CD14-positive monocyte (primary cell): Measurements from ENCODE around the gene TP53BP2. TPM values are rescaled to one million over a fixed set of nuclear protein-coding genes. Genes with fewer than 3 reads are reported as not detected.
"Not testable (repeated sequence)": the region's sequence is repeated elsewhere in the genome, so short reads cannot be mapped to it uniquely, and the experiment has no call there.

Experiments
- DNase-seq, 3 donors: peaks; one replicate each; pipeline ENCODE4 v3.0.0-alpha.2; 2011 to 2022
- H2AFZ ChIP-seq: 2 replicates; pipeline ENCODE4 v1.6.0; 2012; ENCODE audit warnings: mild to moderate bottlenecking, low read depth, low read length, inconsistent platforms; ENCODE audit not compliant: insufficient read depth, poor library complexity, severe bottlenecking
- H3K27ac ChIP-seq, 2 donors: 1 replicate in 1 of 2; 2 replicates in 1 of 2; pipeline ENCODE4 v1.5.1; 2012 to 2013; ENCODE audit warnings: low read length in 2 of 2, control low read depth in 1 of 2, inconsistent platforms in 1 of 2, low read depth in 1 of 2, mild to moderate bottlenecking in 1 of 2
- H3K27me3 ChIP-seq, 2 donors: one replicate each; pipeline versions ENCODE4 v1.6.0 to v1.6.1; 2011 to 2013; ENCODE audit warnings: low read length in 2 of 2; ENCODE audit not compliant: control insufficient read depth in 2 of 2, insufficient read depth in 2 of 2
- H3K36me3 ChIP-seq, 2 donors: replicated peaks in 1 of 2; 1 replicate in 1 of 2; 2 replicates in 1 of 2; pipeline versions ENCODE4 v1.5.1 to v1.6.1; 2012 to 2013; ENCODE audit warnings: low read length in 2 of 2, control low read depth in 1 of 2, inconsistent platforms in 1 of 2, mild to moderate bottlenecking in 1 of 2; ENCODE audit not compliant: insufficient read depth in 2 of 2, control insufficient read depth in 1 of 2
- H3K4me1 ChIP-seq, 2 donors: 1 replicate in 1 of 2; 2 replicates in 1 of 2; pipeline versions ENCODE4 v1.5.1 to v1.6.1; 2012 to 2013; ENCODE audit warnings: low read length in 2 of 2, control low read depth in 1 of 2, inconsistent platforms in 1 of 2, mild to moderate bottlenecking in 1 of 2, moderate library complexity in 1 of 2; ENCODE audit not compliant: insufficient read depth in 2 of 2, control insufficient read depth in 1 of 2
- H3K4me2 ChIP-seq: replicated peaks from 2 replicates; pipeline ENCODE3; 2012; ENCODE audit warnings: low read length, moderate library complexity, mild to moderate bottlenecking; ENCODE audit not compliant: poor library complexity, severe bottlenecking; ENCODE audit errors: extremely low read depth
- H3K4me3 ChIP-seq, 3 experiments: fragments of 200-600 bp in 1 of 3; sonication (generic) in 1 of 3; replicated peaks in 1 of 3; 1 replicate in 2 of 3; 2 replicates in 1 of 3; pipeline ENCODE4 v1.5.1; 2011 to 2013; ENCODE audit warnings: low read length in 3 of 3, mild to moderate bottlenecking in 3 of 3, control low read depth in 2 of 3, low read depth in 2 of 3, inconsistent platforms in 1 of 3, moderate library complexity in 1 of 3
- H3K79me2 ChIP-seq: 2 replicates; pipeline ENCODE4 v1.6.0; 2012; ENCODE audit warnings: mild to moderate bottlenecking, control low read depth, inconsistent platforms, low read length, moderate library complexity; ENCODE audit not compliant: insufficient read depth
- H3K9ac ChIP-seq: 2 replicates; pipeline ENCODE4 v1.6.0; 2017; ENCODE audit warnings: low read length, mild to moderate bottlenecking; ENCODE audit not compliant: insufficient read depth, poor library complexity, severe bottlenecking
- H3K9me3 ChIP-seq, 2 donors: replicated peaks in 1 of 2; 1 replicate in 1 of 2; 2 replicates in 1 of 2; pipeline versions ENCODE4 v1.5.1 to v1.6.1; 2012 to 2013; ENCODE audit warnings: low read length in 2 of 2, control low read depth in 1 of 2; ENCODE audit not compliant: control insufficient read depth in 1 of 2, insufficient read depth in 1 of 2
- H4K20me1 ChIP-seq: 2 replicates; pipeline ENCODE4 v1.6.0; 2012; ENCODE audit warnings: mild to moderate bottlenecking, low read length, control low read depth, moderate library complexity; ENCODE audit not compliant: insufficient read depth
- H3K27ac Mint-ChIP-seq, 7 donors: one replicate each; pipeline ENCODE4 v1.8.0; 2020; ENCODE audit warnings: mild to moderate bottlenecking in 7 of 7, mixed read lengths in 7 of 7, moderate library complexity in 6 of 7, inconsistent platforms in 2 of 7
- H3K27me3 Mint-ChIP-seq, 3 donors: one replicate each; pipeline ENCODE4 v1.8.0; 2021 to 2022; ENCODE audit warnings: low read depth in 3 of 3, mild to moderate bottlenecking in 3 of 3, mixed read lengths in 3 of 3, moderate library complexity in 3 of 3, inconsistent platforms in 1 of 3
- H3K36me3 Mint-ChIP-seq, 2 donors: one replicate each; pipeline ENCODE4 v1.8.0; 2020; ENCODE audit warnings: mixed read lengths in 2 of 2, inconsistent platforms in 1 of 2, mild to moderate bottlenecking in 1 of 2
- H3K4me1 Mint-ChIP-seq: one replicate; pipeline ENCODE4 v1.8.0; 2020; ENCODE audit warnings: mild to moderate bottlenecking, mixed read lengths
- H3K4me3 Mint-ChIP-seq, 2 donors: one replicate each; pipeline ENCODE4 v1.8.0; 2020; ENCODE audit warnings: mild to moderate bottlenecking in 2 of 2, mixed read lengths in 2 of 2, moderate library complexity in 1 of 2
- H3K9me3 Mint-ChIP-seq, 7 donors: one replicate each; pipeline ENCODE4 v1.8.0; 2020 to 2022; ENCODE audit warnings: mixed read lengths in 7 of 7, mild to moderate bottlenecking in 6 of 7, moderate library complexity in 6 of 7, inconsistent platforms in 2 of 7
- WGBS: methylation state at CpG from one replicate; pipeline ENCODE4 v1.1.5; 2013; ENCODE audit warnings: missing lambda C conversion rate; ENCODE audit not compliant: insufficient coverage; 5-methylcytosine and 5-hydroxymethylcytosine counted together
- intact Hi-C, 2 donors: fragments of 100-400 bp; cut with micrococcal nuclease; formaldehyde crosslinking; loops; one replicate each; pipeline versions ENCODE4 v1.15.0 to v1.15.1; 2023
- polyA plus RNA-seq, 3 donors: library from polyadenylated mRNA; depleted of rRNA in 1 of 3; unstranded in 2 of 3; stranded (reverse) in 1 of 3; fragments of 300-500 nt in 2 of 3; fragments of >200 nt in 1 of 3; fragmentation: Illumina TruSeq in 2 of 3; gene quantifications; 1 replicate in 2 of 3; 2 replicates in 1 of 3; pipeline ENCODE4 v1.2.3, GENCODE V29; 2012 to 2021
- TF ChIP-seq, protein P1 (sequence below): fragments of 200-600 bp; IDR thresholded peaks from one replicate; pipeline ENCODE4 v1.8.0; 2022; ENCODE audit warnings: antibody characterized with exemption, mild to moderate bottlenecking

TP53BP2 gene
- polyA plus RNA-seq, 3 donors: 5.7 to 19.7 (median 8.8) TPM

DNA sequence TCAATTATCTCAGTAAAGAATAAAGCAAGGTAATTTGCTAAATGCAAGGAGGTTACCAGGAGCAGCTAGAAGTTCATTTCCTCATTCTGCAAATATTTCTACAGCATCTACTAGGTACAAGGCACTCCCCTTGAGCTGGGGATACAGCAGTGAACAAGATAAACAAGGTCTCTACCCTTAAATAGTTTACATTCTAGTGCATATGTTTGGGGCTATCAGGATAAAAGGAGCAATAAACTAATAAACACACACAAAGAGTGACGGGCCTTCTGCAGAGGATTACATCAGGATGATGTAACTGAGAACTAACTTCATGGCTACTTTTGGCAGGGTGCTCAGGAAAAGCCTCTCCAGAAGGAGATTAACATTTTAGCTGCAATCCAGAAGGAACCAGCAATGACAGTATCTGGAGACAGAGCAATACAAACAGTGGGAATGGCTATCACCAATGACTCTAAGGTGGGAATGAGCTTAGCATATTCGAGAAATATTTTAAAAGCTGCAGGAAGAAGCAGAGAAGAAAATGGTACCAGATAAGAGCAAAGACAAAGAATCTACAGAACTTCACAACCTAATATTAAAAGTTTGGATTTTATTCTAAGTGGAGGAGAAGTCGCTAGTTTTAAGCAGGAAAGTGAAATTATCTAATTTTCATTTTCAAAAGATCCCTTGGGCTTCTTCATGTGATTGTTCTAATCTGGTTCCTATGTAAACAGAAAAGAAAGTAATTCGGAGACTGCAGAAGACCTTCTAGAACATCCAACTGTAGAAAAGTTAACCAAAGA lies 25.8 kb downstream of the TP53BP2 start:
- Histone ChIP-seq H3K4me1 (peaks cover 16 to 21% of the 10 kb centered on the region in 2 donors), H3K27me3 (no peaks in the 10 kb centered on the region), H3K36me3 (peaks cover 17 to 48% of the 10 kb centered on the region in 2 donors), H3K27ac (peak overlapping the region in 1 of 2 donors; percentile 27), H2AFZ (no peak overlapping the region), H3K9me3 (no peaks in the 10 kb centered on the region), H3K9ac (no peak overlapping the region), H3K79me2 (peaks cover 91% of the 10 kb centered on the region), H3K4me3 (no peak overlapping the region), H4K20me1 (peaks cover 73% of the 10 kb centered on the region), H3K4me2 (no peak overlapping the region)
- WGBS: no CpG with 5 or more reads among the region's 4 CpGs
- peaks cover 40 to 44% of the 10 kb centered on the region in 2 donors for H3K36me3 Mint-ChIP-seq
- H3K27ac Mint-ChIP-seq: peak overlapping the region in 5 of 7 donors; percentile 3 to 66 (median 56)
- no peaks in the 10 kb centered on the region for H3K27me3 Mint-ChIP-seq
- H3K4me3 Mint-ChIP-seq: no peak overlapping the region
- H3K4me1 Mint-ChIP-seq: peaks cover 35% of the 10 kb centered on the region
- TF ChIP-seq, protein P1, sequence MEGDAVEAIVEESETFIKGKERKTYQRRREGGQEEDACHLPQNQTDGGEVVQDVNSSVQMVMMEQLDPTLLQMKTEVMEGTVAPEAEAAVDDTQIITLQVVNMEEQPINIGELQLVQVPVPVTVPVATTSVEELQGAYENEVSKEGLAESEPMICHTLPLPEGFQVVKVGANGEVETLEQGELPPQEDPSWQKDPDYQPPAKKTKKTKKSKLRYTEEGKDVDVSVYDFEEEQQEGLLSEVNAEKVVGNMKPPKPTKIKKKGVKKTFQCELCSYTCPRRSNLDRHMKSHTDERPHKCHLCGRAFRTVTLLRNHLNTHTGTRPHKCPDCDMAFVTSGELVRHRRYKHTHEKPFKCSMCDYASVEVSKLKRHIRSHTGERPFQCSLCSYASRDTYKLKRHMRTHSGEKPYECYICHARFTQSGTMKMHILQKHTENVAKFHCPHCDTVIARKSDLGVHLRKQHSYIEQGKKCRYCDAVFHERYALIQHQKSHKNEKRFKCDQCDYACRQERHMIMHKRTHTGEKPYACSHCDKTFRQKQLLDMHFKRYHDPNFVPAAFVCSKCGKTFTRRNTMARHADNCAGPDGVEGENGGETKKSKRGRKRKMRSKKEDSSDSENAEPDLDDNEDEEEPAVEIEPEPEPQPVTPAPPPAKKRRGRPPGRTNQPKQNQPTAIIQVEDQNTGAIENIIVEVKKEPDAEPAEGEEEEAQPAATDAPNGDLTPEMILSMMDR: no peak
- DNase-seq: no peak
- intact Hi-C loops: loop anchor here in 1 of 2 donors (10.0 kb wide), 1 partner anchor 105 kb away; the partner anchor contains the start of gene CAPN2
- H3K9me3 Mint-ChIP-seq: no peaks in the 10 kb centered on the region

DNA sequence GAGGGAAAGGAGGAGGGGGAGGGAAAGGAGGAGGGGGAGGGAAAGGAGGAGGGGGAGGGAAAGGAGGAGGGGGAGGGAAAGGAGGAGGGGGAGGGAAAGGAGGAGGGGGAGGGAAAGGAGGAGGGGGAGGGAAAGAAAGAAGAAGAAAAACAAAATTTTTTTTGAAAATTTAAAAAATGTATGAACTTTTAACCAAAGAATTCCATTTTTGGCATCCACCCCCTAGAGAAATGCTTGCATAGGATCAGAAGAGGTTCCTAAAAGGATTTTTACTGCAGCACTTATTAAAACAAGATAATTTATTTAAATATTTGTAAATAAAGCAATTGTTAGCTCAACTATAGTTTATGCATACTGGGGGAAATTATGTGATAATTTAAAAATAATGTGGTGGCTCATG lies 28.5 kb downstream of the TP53BP2 start:
- H3K27me3 Mint-ChIP-seq, H3K4me1 ChIP-seq, H3K9ac ChIP-seq, intact Hi-C loops, H3K4me3 Mint-ChIP-seq, H3K4me2 ChIP-seq, H3K9me3 ChIP-seq, H3K27me3 ChIP-seq, H3K4me3 ChIP-seq, DNase-seq, H3K9me3 Mint-ChIP-seq, H2AFZ ChIP-seq, H3K27ac ChIP-seq: not testable (repeated sequence)
- peaks cover 12% of the 10 kb centered on the region for H3K4me1 Mint-ChIP-seq
- H3K36me3 Mint-ChIP-seq: peaks cover 62 to 66% of the 10 kb centered on the region in 2 donors
- Histone ChIP-seq H4K20me1 (peaks cover 59% of the 10 kb centered on the region), H3K79me2 (peaks cover 82% of the 10 kb centered on the region), H3K36me3 (peaks cover 40 to 73% of the 10 kb centered on the region in 2 donors)
- peak overlapping the region in 2 of 7 donors; percentile 30 to 41 for H3K27ac Mint-ChIP-seq
